Transverse colon (tissue), 4 donors: ENCODE data around the gene CKB.
"Not testable (repeated sequence)": the region's sequence is repeated elsewhere in the genome, so short reads cannot be mapped to it uniquely, and the experiment has no call there.

Source experiments
- CTCF ChIP-seq, 5 experiments: fragments of 200-600 bp in 3 of 5; fragments of 450-650 bp in 2 of 5; sonication (generic) in 3 of 5; IDR thresholded peaks; 1 replicate in 2 of 5; 2 replicates in 3 of 5; pipeline ENCODE4 v1.5.1; 2016 to 2017; ENCODE audit warnings: antibody characterized with exemption in 5 of 5, inconsistent platforms in 3 of 5, mild to moderate bottlenecking in 2 of 5, moderate library complexity in 1 of 5
- EP300 ChIP-seq: sonication (generic); formaldehyde crosslinking; IDR thresholded peaks from one replicate; pipeline ENCODE4 v1.6.1; 2017; ENCODE audit warnings: antibody characterized with exemption, low read depth
- POLR2A ChIP-seq: fragments of 450-650 bp; IDR thresholded peaks from one replicate; pipeline ENCODE4 v1.6.1; 2016; ENCODE audit warnings: antibody characterized with exemption, mild to moderate bottlenecking, moderate library complexity
- POLR2AphosphoS5 ChIP-seq, 3 donors: sonication (generic); formaldehyde crosslinking; IDR thresholded peaks; one replicate each; pipeline ENCODE4 v1.6.1; 2016; ENCODE audit warnings: antibody characterized with exemption in 3 of 3

DNA sequence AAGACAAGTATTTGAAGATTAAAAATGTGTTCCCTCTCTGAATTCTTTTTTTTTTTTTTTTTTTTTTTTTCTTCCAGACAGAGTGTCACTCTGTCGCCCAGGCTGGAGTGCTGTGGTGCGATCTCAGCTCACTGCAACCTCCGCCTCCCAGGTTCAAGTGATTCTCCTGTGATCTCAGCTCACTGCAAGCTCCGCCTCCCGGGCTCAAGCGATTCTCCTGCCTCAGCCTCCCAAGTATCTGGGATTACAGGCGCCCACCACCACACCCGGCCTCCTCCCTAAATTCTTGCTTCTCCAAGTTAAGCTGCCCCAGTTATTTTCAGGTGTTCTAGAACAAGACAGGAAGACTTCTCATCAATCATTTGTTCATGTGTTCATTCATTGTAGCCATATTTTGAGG is 10.4 kb downstream of the CKB start:
- TF ChIP-seq CTCF (IDR thresholded peaks at IDR 0.05); POLR2AphosphoS5 (IDR thresholded peaks at IDR 0.05); POLR2A; EP300: not testable (repeated sequence)
